Activated CD4-positive, alpha-beta T cell treated with anti-CD3 and anti-CD28 coated beads, Interleukin-2, amount 10 ng/mL, durations not matched to agents 7 days and 5 days (primary cell): ENCODE data around the gene NPNT. TPM values are rescaled to one million over a fixed set of nuclear protein-coding genes. Genes with fewer than 3 reads are reported as not detected.

Experiments
- total RNA-seq, 2 experiments: library from RNA; stranded (reverse); gene quantifications; one replicate each; pipeline ENCODE4 v1.2.3, GENCODE V29; 2021

Gene NPNT
- total RNA-seq, 2 experiments from 2014 or later: not detected

Other genes starting within 250 kb of the NPNT start
- gene INTS12, start 186.8 kb upstream of the NPNT start, total RNA-seq: 10 to 100 TPM; 16.0 to 18.9 TPM
- 10 to 100 TPM; 11.6 to 12.4 TPM for gene GSTCD, start 186.7 kb upstream of the NPNT start, total RNA-seq